Activated naive CD4-positive, alpha-beta T cell treated with anti-CD3 and anti-CD28 coated beads, Interleukin-2, amount 10 ng/mL, durations not matched to agents 7 days and 5 days (primary cell): ENCODE results near the gene GAB3.
"Not testable (repeated sequence)": the region's sequence is repeated elsewhere in the genome, so short reads cannot be mapped to it uniquely, and the experiment has no call there.

Experiments used
- CTCF ChIA-PET: fragments of 350-600 bp; sonication (Branson Sonifier 250); formaldehyde crosslinking; loops from one replicate; lab custom pipeline; 2021; ENCODE audit warnings: antibody characterized with exemption; lab: Charles Lee
- DNase-seq: peaks from one replicate; pipeline ENCODE4 v3.0.0-alpha.2; 2020
- H3K27ac Mint-ChIP-seq: one replicate; pipeline ENCODE4 v1.8.0; 2021; ENCODE audit warnings: mild to moderate bottlenecking, moderate library complexity, mixed read lengths
- H3K27me3 Mint-ChIP-seq: one replicate; pipeline ENCODE4 v1.8.0; 2021; ENCODE audit warnings: mild to moderate bottlenecking, mixed read lengths
- H3K36me3 Mint-ChIP-seq: one replicate; pipeline ENCODE4 v1.8.0; 2021; ENCODE audit warnings: mixed read lengths
- H3K4me1 Mint-ChIP-seq: one replicate; pipeline ENCODE4 v1.8.0; 2021; ENCODE audit warnings: mixed read lengths
- H3K4me3 Mint-ChIP-seq: one replicate; pipeline ENCODE4 v1.8.0; 2021; ENCODE audit warnings: mild to moderate bottlenecking, moderate library complexity, mixed read lengths
- H3K9me3 Mint-ChIP-seq: one replicate; pipeline ENCODE4 v1.8.0; 2021; ENCODE audit warnings: mixed read lengths

GAB3 gene

GRCh38 chrX:154695911-154696675 lies 54.8 kb downstream of the GAB3 start:
- no peak for DNase-seq
- no peak overlapping the region for H3K4me3 Mint-ChIP-seq
- no peaks in the 10 kb centered on the region for H3K27me3 Mint-ChIP-seq
- CTCF ChIA-PET = interaction anchor here (1.0 kb wide), 1 partner anchor 11 kb away, joined by 3 read pairs; no protein-coding TSS in a partner anchor
- H3K4me1 Mint-ChIP-seq = peaks cover 7% of the 10 kb centered on the region
- H3K9me3 Mint-ChIP-seq = no peaks in the 10 kb centered on the region
- H3K36me3 Mint-ChIP-seq = peaks cover 28% of the 10 kb centered on the region
- no peak overlapping the region for H3K27ac Mint-ChIP-seq

GRCh38 chrX:154693394-154693793 lies 57.5 kb downstream of the GAB3 start:
- H3K27ac Mint-ChIP-seq = no peak overlapping the region

GRCh38 chrX:154690438-154690837 lies 60.4 kb downstream of the GAB3 start:
- DNase-seq, H3K27ac Mint-ChIP-seq, CTCF ChIA-PET, H3K4me3 Mint-ChIP-seq, H3K9me3 Mint-ChIP-seq, H3K27me3 Mint-ChIP-seq, H3K4me1 Mint-ChIP-seq: not testable (repeated sequence)
- peaks cover 12% of the 10 kb centered on the region for H3K36me3 Mint-ChIP-seq

More at GRCh38 chrX:154693394-154693793, 57.5 kb downstream of the GAB3 start:
- Mint-ChIP-seq H3K4me1 (peaks cover 7% of the 10 kb centered on the region), H3K4me3 (no peak overlapping the region), H3K27me3 (no peaks in the 10 kb centered on the region), H3K36me3 (peaks cover 28% of the 10 kb centered on the region), H3K9me3 (no peaks in the 10 kb centered on the region)
- CTCF ChIA-PET = no interaction called here
- no peak for DNase-seq

- DNase-seq, H3K36me3 Mint-ChIP-seq, H3K4me1 Mint-ChIP-seq, H3K27ac Mint-ChIP-seq, H3K4me3 Mint-ChIP-seq, CTCF ChIA-PET: not testable (repeated sequence)
- peaks cover 18% of the 10 kb centered on the region for H3K27me3 Mint-ChIP-seq
- H3K9me3 Mint-ChIP-seq = peaks cover 13% of the 10 kb centered on the region
These were observed 78.8 kb downstream of the GAB3 start for GRCh38 chrX:154672084-154672483.

GRCh38 chrX:154670848-154671247 lies 80.0 kb downstream of the GAB3 start:
- Mint-ChIP-seq H3K9me3 (peaks cover 13% of the 10 kb centered on the region), H3K27me3 (peaks cover 18% of the 10 kb centered on the region)
- H3K27ac Mint-ChIP-seq, H3K36me3 Mint-ChIP-seq, H3K4me3 Mint-ChIP-seq, CTCF ChIA-PET, H3K4me1 Mint-ChIP-seq: not testable (repeated sequence)
- peak; percentile 26 for DNase-seq

GRCh38 chrX:154661899-154662298 lies 89.0 kb downstream of the GAB3 start:
- no peak overlapping the region for H3K4me3 Mint-ChIP-seq
- H3K27me3 Mint-ChIP-seq = no peaks in the 10 kb centered on the region
- DNase-seq = no peak
- H3K9me3 Mint-ChIP-seq = peaks cover 8% of the 10 kb centered on the region
- H3K27ac Mint-ChIP-seq = no peak overlapping the region
- CTCF ChIA-PET = no interaction called here
- no peaks in the 10 kb centered on the region for H3K36me3 Mint-ChIP-seq
- H3K4me1 Mint-ChIP-seq = peaks cover 3% of the 10 kb centered on the region

GRCh38 chrX:154661170-154661569 lies 89.7 kb downstream of the GAB3 start:
- H3K4me3 Mint-ChIP-seq = no peak overlapping the region
- no peaks in the 10 kb centered on the region for H3K27me3 Mint-ChIP-seq
- H3K27ac Mint-ChIP-seq = no peak overlapping the region
- no peaks in the 10 kb centered on the region for H3K36me3 Mint-ChIP-seq
- peaks cover 3% of the 10 kb centered on the region for H3K4me1 Mint-ChIP-seq
- CTCF ChIA-PET = no interaction called here
- peaks cover 8% of the 10 kb centered on the region for H3K9me3 Mint-ChIP-seq
- DNase-seq = no peak

- peaks cover 8% of the 10 kb centered on the region for H3K9me3 Mint-ChIP-seq
- CTCF ChIA-PET = no interaction called here
- DNase-seq = no peak
- peaks cover 3% of the 10 kb centered on the region for H3K4me1 Mint-ChIP-seq
- no peak overlapping the region for H3K27ac Mint-ChIP-seq
- no peak overlapping the region for H3K4me3 Mint-ChIP-seq
- no peaks in the 10 kb centered on the region for H3K27me3 Mint-ChIP-seq
- no peaks in the 10 kb centered on the region for H3K36me3 Mint-ChIP-seq
These were observed 90.3 kb downstream of the GAB3 start for GRCh38 chrX:154660541-154660940.

- Mint-ChIP-seq H3K4me1 (peaks cover 3% of the 10 kb centered on the region), H3K36me3 (no peaks in the 10 kb centered on the region), H3K27ac (no peak overlapping the region), H3K4me3 (no peak overlapping the region), H3K9me3 (peaks cover 8% of the 10 kb centered on the region), H3K27me3 (no peaks in the 10 kb centered on the region)
- CTCF ChIA-PET = interaction anchor here (1.5 kb wide), 1 partner anchor 90 kb away, joined by 3 read pairs; no protein-coding TSS in a partner anchor
- DNase-seq = no peak
These were observed 91.9 kb downstream of the GAB3 start for GRCh38 chrX:154658957-154659356.

- H3K4me3 Mint-ChIP-seq = no peak overlapping the region
- no peaks in the 10 kb centered on the region for H3K27me3 Mint-ChIP-seq
- DNase-seq = no peak
- no peak overlapping the region for H3K27ac Mint-ChIP-seq
- H3K36me3 Mint-ChIP-seq = no peaks in the 10 kb centered on the region
- H3K4me1 Mint-ChIP-seq = peaks cover 3% of the 10 kb centered on the region
- CTCF ChIA-PET = interaction anchor here (1.5 kb wide), 1 partner anchor 90 kb away, joined by 3 read pairs; no protein-coding TSS in a partner anchor
- H3K9me3 Mint-ChIP-seq = peaks cover 3% of the 10 kb centered on the region
These were observed 92.7 kb downstream of the GAB3 start for GRCh38 chrX:154658187-154658586.

- DNase-seq = no peak
- Mint-ChIP-seq H3K4me1 (peaks cover 3% of the 10 kb centered on the region), H3K4me3 (no peak overlapping the region), H3K27me3 (no peaks in the 10 kb centered on the region), H3K27ac (no peak overlapping the region), H3K9me3 (no peaks in the 10 kb centered on the region), H3K36me3 (no peaks in the 10 kb centered on the region)
- CTCF ChIA-PET = no interaction called here
These were observed 93.6 kb downstream of the GAB3 start for GRCh38 chrX:154657226-154657805.

GRCh38 chrX:154655786-154656185 lies 95.1 kb downstream of the GAB3 start:
- H3K4me3 Mint-ChIP-seq = no peak overlapping the region
- H3K27me3 Mint-ChIP-seq = peaks cover 3% of the 10 kb centered on the region
- H3K36me3 Mint-ChIP-seq = no peaks in the 10 kb centered on the region
- no peak overlapping the region for H3K27ac Mint-ChIP-seq
- H3K9me3 Mint-ChIP-seq = no peaks in the 10 kb centered on the region
- no peak for DNase-seq
- CTCF ChIA-PET = no interaction called here
- H3K4me1 Mint-ChIP-seq = no peaks in the 10 kb centered on the region

- no peak for DNase-seq
- peaks cover 4% of the 10 kb centered on the region for H3K27me3 Mint-ChIP-seq
- H3K27ac Mint-ChIP-seq = no peak overlapping the region
- CTCF ChIA-PET = no interaction called here
- no peaks in the 10 kb centered on the region for H3K9me3 Mint-ChIP-seq
- H3K4me3 Mint-ChIP-seq = no peak overlapping the region
- H3K4me1 Mint-ChIP-seq = no peaks in the 10 kb centered on the region
- H3K36me3 Mint-ChIP-seq = no peaks in the 10 kb centered on the region
These were observed 95.5 kb downstream of the GAB3 start for GRCh38 chrX:154655346-154655745.

GRCh38 chrX:154654925-154655324 lies 96.0 kb downstream of the GAB3 start:
- DNase-seq = no peak
- Mint-ChIP-seq H3K27ac (no peak overlapping the region), H3K36me3 (no peaks in the 10 kb centered on the region), H3K4me1 (no peaks in the 10 kb centered on the region), H3K9me3 (no peaks in the 10 kb centered on the region), H3K4me3 (no peak overlapping the region), H3K27me3 (peaks cover 7% of the 10 kb centered on the region)
- CTCF ChIA-PET = no interaction called here

GRCh38 chrX:154654372-154654771 lies 96.5 kb downstream of the GAB3 start:
- CTCF ChIA-PET = no interaction called here
- DNase-seq = no peak
- Mint-ChIP-seq H3K27me3 (peaks cover 8% of the 10 kb centered on the region), H3K9me3 (no peaks in the 10 kb centered on the region), H3K4me1 (no peaks in the 10 kb centered on the region), H3K36me3 (no peaks in the 10 kb centered on the region), H3K4me3 (no peak overlapping the region), H3K27ac (no peak overlapping the region)
